Measurements from ENCODE around the gene ATP9A. TPM values are rescaled to one million over a fixed set of nuclear protein-coding genes. Genes with fewer than 3 reads are reported as not detected.

Gene ATP9A
- polyA plus RNA-seq, 1 of the 3 experiments (the other 2 are of a cell fraction) = 11.0 TPM

GRCh38 chr20:51803148-51803854, 35.1 kb upstream of the ATP9A start:
- Histone ChIP-seq H3K4me2 (no peak overlapping the region), H3K79me2 (ENCODE audit: insufficient read depth) (no peaks in the 10 kb centered on the region), H3K9me2 (no peaks in the 10 kb centered on the region), H3K4me1 (ENCODE audit: control insufficient read depth in 1 of 2, insufficient read depth in 2 of 2, low read depth in 1 of 2, low read length in 1 of 2) (peaks cover 0 to 9% of the 10 kb centered on the region in 2 experiments; a peak in 2 of 4 replicates), H4K20me1 (ENCODE audit: insufficient read depth) (no peaks in the 10 kb centered on the region), H2AFZ (ENCODE audit: low read depth) (no peak overlapping the region), H3K4me3 (ENCODE audit: low read depth in 2 of 2, low read length in 1 of 2) (no peak overlapping the region), H3K27me3 (ENCODE audit: insufficient read depth) (no peaks in the 10 kb centered on the region), H3K27ac (ENCODE audit: low read depth in 2 of 2, low read length in 1 of 2) (no peak overlapping the region), H3K36me3 (replicated peaks in 1 of 2; ENCODE audit: control insufficient read depth in 1 of 2, insufficient read depth in 2 of 2, low read length in 1 of 2) (no peaks in the 10 kb centered on the region), H3K9me3 (no peaks in the 10 kb centered on the region), H3K9ac (no peak overlapping the region), H3F3A (replicated peaks; ENCODE audit: insufficient read depth) (peaks cover 16% of the 10 kb centered on the region)
- ChIA-PET POLR2A (no interaction called here), CTCF (interaction anchor here (1.1 to 1.8 kb wide), 3 partner anchors 10 to 279 kb away, joined by 3 to 6 read pairs (median 5); no protein-coding TSS in a partner anchor)
- WGBS (ENCODE audit: low lambda C conversion rate) = 67% methylated on average over 4 of the region's 4 CpGs
- peak; percentile 36 for DNase-seq
- peak; percentile 95 for TF ChIP-seq RCOR1 (IDR thresholded peaks at IDR 0.05; ENCODE audit: low read length)
- TF ChIP-seq EZH2phosphoT487 (IDR thresholded peaks at IDR 0.05; ENCODE audit: borderline replicate concordance, low read depth) = no peak
- TF ChIP-seq TCF12 (IDR thresholded peaks at IDR 0.05) = peak; percentile 69
- no peak for TF ChIP-seq SIN3A (IDR thresholded peaks at IDR 0.05; ENCODE audit: borderline replicate concordance, low read depth, low read length)
- TF ChIP-seq USF1 (IDR thresholded peaks at IDR 0.05; ENCODE audit: borderline replicate concordance, low read depth) = no peak
- TF ChIP-seq TEAD4 (IDR thresholded peaks at IDR 0.05; ENCODE audit: borderline replicate concordance, insufficient read depth) = peak; percentile 64; the same call in 1 of the 2 replicates
- TF ChIP-seq FOXJ3 (CRISPR knock-in tag; IDR thresholded peaks at IDR 0.05) = no peak
- TF ChIP-seq POLR2AphosphoS5 (IDR thresholded peaks at IDR 0.05; ENCODE audit: low read depth, low read length) = no peak
- TF ChIP-seq CHD2 (IDR thresholded peaks at IDR 0.05; ENCODE audit: low read length, partially characterized antibody) = peak; percentile 32
- TF ChIP-seq SMC3 (IDR thresholded peaks at IDR 0.05; ENCODE audit: low read depth, low read length) = no peak
- TF ChIP-seq MXI1 (IDR thresholded peaks at IDR 0.05; ENCODE audit: low read depth, low read length) = no peak
- TF ChIP-seq RAD21 (IDR thresholded peaks at IDR 0.05; ENCODE audit: low read length) = no peak; the same call in 1 of the 2 replicates
- no peak for TF ChIP-seq NRF1 (IDR thresholded peaks at IDR 0.05; ENCODE audit: low read depth, low read length)
- no peak for TF ChIP-seq NFIC (IDR thresholded peaks at IDR 0.05; ENCODE audit: borderline replicate concordance)
- TF ChIP-seq GATA2 (CRISPR knock-in tag; IDR thresholded peaks at IDR 0.05) = peak; percentile 67
- TF ChIP-seq EP300 (IDR thresholded peaks at IDR 0.05; ENCODE audit: borderline replicate concordance in 1 of 2, low read depth in 1 of 2, low read length in 1 of 2) = peak; percentile 38 to 61; a peak in 2 of 4 replicates
- TF ChIP-seq REST (IDR thresholded peaks at IDR 0.05; ENCODE audit: low read depth, low read length) = no peak
- peak; percentile 65 for TF ChIP-seq JUND (IDR thresholded peaks at IDR 0.05)
- TF ChIP-seq IRF3 (IDR thresholded peaks at IDR 0.05; ENCODE audit: low read depth, low read length) = no peak
- TF ChIP-seq RFX5 (IDR thresholded peaks at IDR 0.05; ENCODE audit: low read length) = no peak
- no peak for TF ChIP-seq TAF1 (IDR thresholded peaks at IDR 0.05; ENCODE audit: borderline replicate concordance, low read depth, low read length)
- TF ChIP-seq ELF1 (IDR thresholded peaks at IDR 0.05) = no peak
- TF ChIP-seq RXRA (IDR thresholded peaks at IDR 0.05; ENCODE audit: borderline replicate concordance, low read depth) = no peak
- TF ChIP-seq FOXM1 (IDR thresholded peaks at IDR 0.05; ENCODE audit: low read depth) = no peak
- no peak for TF ChIP-seq ZBTB33 (IDR thresholded peaks at IDR 0.05; ENCODE audit: borderline replicate concordance, low read depth)
- no peak for TF ChIP-seq YY1 (IDR thresholded peaks at IDR 0.05; ENCODE audit: low read depth)
- TF ChIP-seq FOSL2 (IDR thresholded peaks at IDR 0.05; ENCODE audit: borderline replicate concordance, low read depth) = peak; percentile 26; the same call in 1 of the 2 replicates
